MM.1S (cell line): ENCODE data around the gene DENND4B.

ENCODE experiments used
- DNase-seq: peaks from one replicate; pipeline ENCODE4 v3.0.0-alpha.2; 2015
- H2AFZ ChIP-seq: fragments of 300-600 bp; sonication (generic); 2 replicates; pipeline ENCODE4 v1.6.0; 2016; ENCODE audit warnings: antibody characterized with exemption, low read length
- H3F3A ChIP-seq: fragments of 300-600 bp; sonication (generic); 2 replicates; pipeline ENCODE4 v1.6.1; 2016; ENCODE audit warnings: mild to moderate bottlenecking, antibody characterized with exemption, low read length, moderate library complexity, mixed read lengths; ENCODE audit not compliant: insufficient read depth
- H3K27ac ChIP-seq: fragments of 300-600 bp; sonication (generic); 2 replicates; pipeline ENCODE4 v1.5.1; 2016; ENCODE audit warnings: mild to moderate bottlenecking, low read length
- H3K27me3 ChIP-seq: fragments of 300-600 bp; sonication (generic); replicated peaks from 2 replicates; pipeline ENCODE4 v1.6.0; 2016; ENCODE audit warnings: low read length; ENCODE audit not compliant: insufficient read depth
- H3K36me3 ChIP-seq: fragments of 300-600 bp; sonication (generic); replicated peaks from 2 replicates; pipeline ENCODE4 v1.6.1; 2016; ENCODE audit warnings: mild to moderate bottlenecking, low read length, mixed read lengths; ENCODE audit not compliant: insufficient read depth
- H3K4me1 ChIP-seq: fragments of 300-600 bp; sonication (generic); 2 replicates; pipeline ENCODE4 v1.6.1; 2016; ENCODE audit warnings: low read length, mixed read lengths
- H3K4me2 ChIP-seq: fragments of 300-600 bp; sonication (generic); 2 replicates; pipeline ENCODE4 v1.6.0; 2016; ENCODE audit warnings: low read depth, low read length
- H3K4me3 ChIP-seq: fragments of 300-600 bp; sonication (generic); 2 replicates; pipeline ENCODE4 v1.5.1; 2016; ENCODE audit warnings: low read length, mixed read lengths
- H3K79me2 ChIP-seq: fragments of 300-600 bp; sonication (generic); 2 replicates; pipeline ENCODE4 v1.6.1; 2016; ENCODE audit warnings: mixed run types, low read length, mixed read lengths
- H3K9ac ChIP-seq: fragments of 300-600 bp; sonication (generic); 2 replicates; pipeline ENCODE4 v1.6.1; 2016; ENCODE audit warnings: low read length, mixed read lengths
- H3K9me2 ChIP-seq: fragments of 300-600 bp; sonication (generic); replicated peaks from 2 replicates; pipeline ENCODE4 v1.6.1; 2016; ENCODE audit warnings: mild to moderate bottlenecking, low read length, mixed read lengths; ENCODE audit not compliant: insufficient read depth
- H3K9me3 ChIP-seq: fragments of 300-600 bp; sonication (generic); replicated peaks from 2 replicates; pipeline ENCODE4 v1.6.1; 2016; ENCODE audit warnings: mild to moderate bottlenecking, low read length, mixed read lengths; ENCODE audit not compliant: insufficient read depth
- H4K20me1 ChIP-seq: fragments of 300-600 bp; sonication (generic); 2 replicates; pipeline ENCODE4 v1.6.1; 2016; ENCODE audit warnings: mild to moderate bottlenecking, low read length, moderate library complexity, mixed read lengths; ENCODE audit not compliant: insufficient read depth
- CTCF ChIP-seq: fragments of 300-600 bp; sonication (generic); IDR thresholded peaks from 2 replicates; pipeline ENCODE4 v1.5.1; 2016; ENCODE audit warnings: antibody characterized with exemption, low read length, mixed read lengths
- EZH2 ChIP-seq: fragments of 300-600 bp; sonication (generic); optimal IDR thresholded peaks from 2 replicates; pipeline ENCODE3; 2017; ENCODE audit warnings: low read depth, mild to moderate bottlenecking, antibody characterized with exemption, low read length, mixed read lengths
- EZH2phosphoT487 ChIP-seq: fragments of 300-600 bp; sonication (generic); IDR thresholded peaks from 2 replicates; pipeline ENCODE4 v1.6.1; 2018; ENCODE audit warnings: antibody characterized with exemption, low read length

Gene DENND4B

GRCh38 chr1:153929426-153929825, 17.1 kb downstream of the DENND4B start:
- Histone ChIP-seq H3K27ac (no peak overlapping the region), H3F3A (peaks cover 14% of the 10 kb centered on the region; the same call in 1 of the 2 replicates), H3K9ac (no peak overlapping the region), H3K4me3 (no peak overlapping the region), H2AFZ (no peak overlapping the region), H3K4me1 (no peaks in the 10 kb centered on the region), H3K9me2 (no peaks in the 10 kb centered on the region), H3K27me3 (no peaks in the 10 kb centered on the region), H3K36me3 (no peaks in the 10 kb centered on the region), H4K20me1 (no peaks in the 10 kb centered on the region), H3K79me2 (no peaks in the 10 kb centered on the region), H3K4me2 (no peak overlapping the region), H3K9me3 (no peaks in the 10 kb centered on the region)
- no peak for DNase-seq
- TF ChIP-seq EZH2phosphoT487 (no peak), EZH2 (no peak), CTCF (no peak)

DNA sequence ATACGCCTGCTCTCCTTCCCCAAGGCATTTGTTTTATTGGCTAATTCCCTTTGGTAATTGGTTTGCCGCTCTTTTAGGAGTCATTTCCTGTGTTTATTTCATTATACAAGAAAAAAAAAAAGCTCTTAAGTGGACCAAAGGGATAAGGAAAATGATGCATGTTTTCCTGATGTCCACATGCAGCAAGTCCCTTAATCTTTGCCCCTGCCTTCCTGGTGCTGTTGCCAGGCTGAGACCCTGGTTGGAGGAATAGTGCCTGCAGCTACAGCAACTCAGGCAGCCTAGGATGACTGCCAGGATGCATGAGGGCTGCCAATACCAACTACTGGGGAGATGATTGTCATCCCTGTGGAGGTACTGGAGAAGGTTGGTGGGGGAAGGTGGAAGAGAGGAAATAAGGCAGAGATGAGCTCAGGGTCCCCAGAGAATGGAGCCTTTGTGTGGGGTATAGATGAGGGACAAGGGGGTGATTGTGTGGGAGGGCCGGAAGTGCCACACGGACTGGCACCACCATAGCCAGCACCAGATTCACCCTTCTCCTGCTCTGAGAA, 17.7 kb downstream of the DENND4B start:
- Histone ChIP-seq H3K4me2 (no peak overlapping the region), H3K4me1 (0 out of 2 replicates have a peak, but pooled peaks cover 2% of the 10 kb centered on the region), H2AFZ (no peak overlapping the region), H3K27me3 (no peaks in the 10 kb centered on the region), H4K20me1 (no peaks in the 10 kb centered on the region), H3K9me2 (no peaks in the 10 kb centered on the region), H3K79me2 (peaks cover 4% of the 10 kb centered on the region), H3K36me3 (no peaks in the 10 kb centered on the region), H3K9me3 (no peaks in the 10 kb centered on the region), H3K9ac (no peak overlapping the region), H3F3A (peaks cover 16% of the 10 kb centered on the region; the same call in 1 of the 2 replicates), H3K4me3 (no peak overlapping the region), H3K27ac (no peak overlapping the region)
- DNase-seq: no peak
- TF ChIP-seq EZH2phosphoT487 (no peak), CTCF (no peak)

DNA sequence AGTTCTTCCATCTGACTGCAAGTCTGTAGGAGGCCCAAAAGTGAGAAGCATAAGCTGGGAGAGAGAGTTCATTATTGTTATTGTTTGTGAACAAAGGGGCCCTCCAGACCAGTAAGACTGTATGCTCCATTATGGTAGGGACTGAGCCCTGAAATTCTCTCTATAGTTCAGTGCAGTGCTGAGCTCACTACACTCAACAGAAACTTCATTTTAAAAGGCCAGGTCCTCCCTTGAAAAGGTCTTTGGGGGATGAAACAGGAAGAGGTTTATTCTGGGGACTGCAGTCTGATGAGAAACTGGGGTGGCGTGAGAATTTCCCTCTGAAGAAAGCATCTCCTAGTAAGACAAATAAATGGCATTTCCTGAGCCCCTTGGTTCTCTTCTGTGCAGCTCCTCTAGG, 18.3 kb downstream of the DENND4B start:
- TF ChIP-seq EZH2phosphoT487 (no peak), EZH2 (no peak), CTCF (no peak)
- no peaks in the 10 kb centered on the region for H3K36me3 ChIP-seq
- DNase-seq: no peak
- peaks cover 9% of the 10 kb centered on the region for H3K79me2 ChIP-seq
- H3F3A ChIP-seq: peaks cover 23% of the 10 kb centered on the region; the same call in 1 of the 2 replicates
- H3K27ac ChIP-seq: no peak overlapping the region
- H3K9me3 ChIP-seq: no peaks in the 10 kb centered on the region
- no peaks in the 10 kb centered on the region for H3K9me2 ChIP-seq
- H3K4me2 ChIP-seq: no peak overlapping the region
- no peak overlapping the region for H3K4me3 ChIP-seq
- no peaks in the 10 kb centered on the region for H3K27me3 ChIP-seq
- no peak overlapping the region for H3K9ac ChIP-seq
- no peaks in the 10 kb centered on the region for H4K20me1 ChIP-seq
- no peak overlapping the region for H2AFZ ChIP-seq
- H3K4me1 ChIP-seq: 0 out of 2 replicates have a peak, but pooled peaks cover 3% of the 10 kb centered on the region
